SK-N-SH (cell line): ENCODE data around the gene SP1.

Experiments
- CTCF ChIP-seq: fragments of 200-600 bp; sonication (generic); IDR thresholded peaks from 2 replicates; pipeline ENCODE4 v1.6.1; 2017; ENCODE audit warnings: antibody characterized with exemption, mild to moderate bottlenecking, moderate library complexity
- RCOR1 ChIP-seq: fragments of 150-350 bp; IDR thresholded peaks from 2 replicates; pipeline ENCODE4 v1.6.1; 2017; ENCODE audit warnings: antibody characterized with exemption, low read length
- TEAD4 ChIP-seq: IDR thresholded peaks from 2 replicates; pipeline ENCODE4 v1.4.0; 2012; ENCODE audit warnings: mild to moderate bottlenecking, borderline replicate concordance; ENCODE audit not compliant: insufficient read depth
- YY1 ChIP-seq: IDR thresholded peaks from 2 replicates; pipeline ENCODE4 v1.4.0; 2012; ENCODE audit warnings: low read depth, mild to moderate bottlenecking

- TF ChIP-seq CTCF = no peak
- no peak for TF ChIP-seq RCOR1
- no peak for TF ChIP-seq YY1
- TF ChIP-seq TEAD4 = no peak
These were observed 81.6 kb downstream of the SP1 start for GRCh38 chr12:53461591-53461990.
